HEK293 (cell line): ENCODE results near the gene ILRUN.
A peak's percentile ranks its signal among the peaks of the same experiment; 100 is the strongest.
"Not testable (repeated sequence)": the region's sequence is repeated elsewhere in the genome, so short reads cannot be mapped to it uniquely, and the experiment has no call there.

Experiments used
- CTCF ChIA-PET: fragments of 350-600 bp; formaldehyde crosslinking; extraction: SDS; loops from one replicate; lab custom pipeline; 2021; ENCODE audit warnings: antibody characterized with exemption; lab: Yijun Ruan, JAX
- POLR2A ChIA-PET: fragments of 300-600 bp; formaldehyde crosslinking; extraction: SDS; loops from one replicate; lab custom pipeline; 2020; ENCODE audit warnings: antibody characterized with exemption, inconsistent platforms; lab: Yijun Ruan, JAX
- H3K27ac ChIP-seq: fragments of 200-500 bp; sonication (Bioruptor generic); 2 replicates; pipeline ENCODE4 v1.5.1; 2014; ENCODE audit warnings: low read depth, low read length, control low read depth, inconsistent platforms; ENCODE audit errors: extremely low read depth
- H3K36me3 ChIP-seq, 2 experiments: fragments of 200-500 bp in 1 of 2; sonication (Bioruptor generic) in 1 of 2; 1 replicate in 1 of 2; 2 replicates in 1 of 2; pipeline ENCODE4 v1.5.1; 2014 to 2017; ENCODE audit warnings: inconsistent platforms in 2 of 2, low read length in 2 of 2; ENCODE audit not compliant: control insufficient read depth in 2 of 2, insufficient read depth in 1 of 2
- H3K4me1 ChIP-seq: fragments of 200-500 bp; sonication (Bioruptor generic); 2 replicates; pipeline ENCODE4 v1.5.1; 2014; ENCODE audit warnings: mild to moderate bottlenecking, low read length, inconsistent platforms; ENCODE audit not compliant: control insufficient read depth, insufficient read depth
- H3K4me3 ChIP-seq: 2 replicates; pipeline ENCODE4 v1.5.1; 2011; ENCODE audit warnings: low read depth, mild to moderate bottlenecking, control low read depth, low read length, moderate library complexity
- H3K9me3 ChIP-seq: fragments of 200-500 bp; sonication (Bioruptor generic); 2 replicates; pipeline ENCODE4 v1.5.1; 2014; ENCODE audit warnings: low read depth, low read length, inconsistent platforms; ENCODE audit not compliant: control insufficient read depth, insufficient read depth
- HOXC10 ChIP-seq: sonication (generic); formaldehyde crosslinking; IDR thresholded peaks from 2 replicates; pipeline ENCODE4 v1.8.1; 2023; ENCODE audit warnings: mild to moderate bottlenecking, missing genetic modification reagents
- PRDM1 ChIP-seq: fragments of 450-650 bp; formaldehyde crosslinking; IDR thresholded peaks from 2 replicates; pipeline ENCODE4; 2016; ENCODE audit warnings: missing biosample characterization, missing genetic modification characterization
- PRDM6 ChIP-seq: fragments of 450-650 bp; formaldehyde crosslinking; IDR thresholded peaks from 2 replicates; pipeline ENCODE4 v1.5.1; 2017; ENCODE audit warnings: missing biosample characterization, missing genetic modification characterization
- REPIN1 ChIP-seq: fragments of 450-650 bp; formaldehyde crosslinking; IDR thresholded peaks from 2 replicates; pipeline ENCODE4 v1.5.1; 2017; ENCODE audit warnings: missing biosample characterization, missing genetic modification characterization, low read depth
- ZNF155 ChIP-seq: fragments of 450-650 bp; formaldehyde crosslinking; IDR thresholded peaks from 2 replicates; pipeline ENCODE4 v1.5.1; 2016; ENCODE audit warnings: missing biosample characterization, missing genetic modification characterization
- ZNF184 ChIP-seq: fragments of 450-650 bp; IDR thresholded peaks from 2 replicates; pipeline ENCODE4 v1.5.1; 2018; ENCODE audit warnings: missing biosample characterization, mild to moderate bottlenecking, missing genetic modification characterization
- ZNF202 ChIP-seq: fragments of 450-650 bp; formaldehyde crosslinking; IDR thresholded peaks from 2 replicates; pipeline ENCODE4 v1.5.1; 2016; ENCODE audit warnings: missing biosample characterization, missing genetic modification characterization, borderline replicate concordance
- ZNF248 ChIP-seq: fragments of 450-650 bp; formaldehyde crosslinking; IDR thresholded peaks from 2 replicates; pipeline ENCODE4 v1.5.1; 2017; ENCODE audit warnings: missing biosample characterization, missing genetic modification characterization
- ZNF26 ChIP-seq: fragments of 450-650 bp; formaldehyde crosslinking; IDR thresholded peaks from 2 replicates; pipeline ENCODE4 v1.5.1; 2016; ENCODE audit warnings: missing biosample characterization, missing genetic modification characterization
- ZNF366 ChIP-seq: fragments of 450-650 bp; formaldehyde crosslinking; conservative IDR thresholded peaks from 2 replicates; pipeline ENCODE4 v1.5.1; 2016; ENCODE audit warnings: missing biosample characterization, missing genetic modification characterization
- ZNF433 ChIP-seq: fragments of 450-650 bp; formaldehyde crosslinking; IDR thresholded peaks from 2 replicates; pipeline ENCODE4 v1.5.1; 2016; ENCODE audit warnings: missing biosample characterization, missing genetic modification characterization, low read depth
- ZNF518A ChIP-seq: fragments of 450-650 bp; formaldehyde crosslinking; conservative IDR thresholded peaks from 2 replicates; pipeline ENCODE4 v1.5.1; 2016; ENCODE audit warnings: low read depth, missing biosample characterization, missing genetic modification characterization
- ZNF626 ChIP-seq: fragments of 450-650 bp; sonication (Bioruptor Pico); formaldehyde crosslinking; IDR thresholded peaks from 2 replicates; pipeline ENCODE4 v1.5.1; 2018; ENCODE audit warnings: missing biosample characterization, missing genetic modification characterization, inconsistent platforms
- ZNF792 ChIP-seq: fragments of 450-650 bp; formaldehyde crosslinking; IDR thresholded peaks from 2 replicates; pipeline ENCODE4 v1.5.1; 2016; ENCODE audit warnings: missing biosample characterization, missing genetic modification characterization
- TF ChIP-seq, protein P1 (sequence below): fragments of 450-650 bp; formaldehyde crosslinking; IDR thresholded peaks from 2 replicates; pipeline ENCODE4 v1.5.1; 2017; ENCODE audit warnings: missing biosample characterization, missing genetic modification characterization
- TF ChIP-seq, protein P2 (sequence below): fragments of 450-650 bp; formaldehyde crosslinking; IDR thresholded peaks from 2 replicates; pipeline ENCODE4 v1.5.1; 2016; ENCODE audit warnings: missing biosample characterization, missing genetic modification characterization

The ILRUN gene

DNA sequence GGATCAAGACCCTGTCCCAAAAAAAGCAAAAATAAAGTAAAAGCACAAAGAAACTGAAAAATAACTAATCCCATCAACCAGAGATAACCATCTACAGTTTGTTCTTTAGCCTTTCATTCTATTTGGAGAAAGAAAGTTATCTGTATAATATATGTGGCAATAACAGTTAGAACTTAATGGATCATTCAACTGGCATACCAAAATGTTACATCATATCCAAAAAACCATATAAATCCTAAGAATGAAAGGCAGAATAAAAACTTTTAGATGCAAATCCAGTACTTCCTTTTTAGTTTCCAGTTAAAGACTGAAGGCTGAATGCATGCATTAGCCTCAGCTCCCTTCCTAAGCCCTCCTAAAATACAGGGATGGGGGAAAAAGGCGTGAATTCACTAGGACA is 25.2 kb downstream of the ILRUN start:
- TF ChIP-seq HOXC10 (no peak), ZNF26 (no peak), PRDM6 (tag by site-specific recombination) (peak; percentile 39; the same call in 1 of the 2 replicates), ZNF433 (tag by site-specific recombination) (no peak), ZNF366 (tag by site-specific recombination) (no peak), ZNF155 (no peak), ZNF792 (tag by site-specific recombination) (no peak), ZNF202 (tag by site-specific recombination) (no peak), ZNF626 (no peak), ZNF184 (tag by site-specific recombination) (no peak), PRDM1 (tag by site-specific recombination) (peak; percentile 39; the same call in 1 of the 2 replicates)
- TF ChIP-seq, protein P1, sequence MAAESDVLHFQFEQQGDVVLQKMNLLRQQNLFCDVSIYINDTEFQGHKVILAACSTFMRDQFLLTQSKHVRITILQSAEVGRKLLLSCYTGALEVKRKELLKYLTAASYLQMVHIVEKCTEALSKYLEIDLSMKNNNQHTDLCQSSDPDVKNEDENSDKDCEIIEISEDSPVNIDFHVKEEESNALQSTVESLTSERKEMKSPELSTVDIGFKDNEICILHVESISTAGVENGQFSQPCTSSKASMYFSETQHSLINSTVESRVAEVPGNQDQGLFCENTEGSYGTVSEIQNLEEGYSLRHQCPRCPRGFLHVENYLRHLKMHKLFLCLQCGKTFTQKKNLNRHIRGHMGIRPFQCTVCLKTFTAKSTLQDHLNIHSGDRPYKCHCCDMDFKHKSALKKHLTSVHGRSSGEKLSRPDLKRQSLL (tag by site-specific recombination), result no peak
- TF ChIP-seq, all 188 proteins: peak for 2
- ChIA-PET POLR2A (no interaction called here), CTCF (no interaction called here)
- H3K9me3 ChIP-seq, result no peaks in the 10 kb centered on the region
- no peak overlapping the region for H3K4me3 ChIP-seq
- peaks cover 2% of the 10 kb centered on the region for H3K4me1 ChIP-seq
- H3K27ac ChIP-seq, result no peak overlapping the region
- H3K36me3 ChIP-seq, result no peaks in the 10 kb centered on the region

- not testable (repeated sequence) for H3K27ac ChIP-seq, H3K9me3 ChIP-seq, H3K36me3 ChIP-seq, H3K4me3 ChIP-seq, H3K4me1 ChIP-seq
- ChIA-PET POLR2A (interaction anchor here (0.7 kb wide), 1 partner anchor 102 kb away, joined by 3 read pairs; no protein-coding TSS in a partner anchor), CTCF (interaction anchor here (0.6 to 1.1 kb wide), 4 partner anchors 56 to 536 kb away, joined by 3 to 4 read pairs (median 4); no protein-coding TSS in a partner anchor)
Observed at GRCh38 chr6:34668799-34669198, 27.8 kb downstream of the ILRUN start.

DNA sequence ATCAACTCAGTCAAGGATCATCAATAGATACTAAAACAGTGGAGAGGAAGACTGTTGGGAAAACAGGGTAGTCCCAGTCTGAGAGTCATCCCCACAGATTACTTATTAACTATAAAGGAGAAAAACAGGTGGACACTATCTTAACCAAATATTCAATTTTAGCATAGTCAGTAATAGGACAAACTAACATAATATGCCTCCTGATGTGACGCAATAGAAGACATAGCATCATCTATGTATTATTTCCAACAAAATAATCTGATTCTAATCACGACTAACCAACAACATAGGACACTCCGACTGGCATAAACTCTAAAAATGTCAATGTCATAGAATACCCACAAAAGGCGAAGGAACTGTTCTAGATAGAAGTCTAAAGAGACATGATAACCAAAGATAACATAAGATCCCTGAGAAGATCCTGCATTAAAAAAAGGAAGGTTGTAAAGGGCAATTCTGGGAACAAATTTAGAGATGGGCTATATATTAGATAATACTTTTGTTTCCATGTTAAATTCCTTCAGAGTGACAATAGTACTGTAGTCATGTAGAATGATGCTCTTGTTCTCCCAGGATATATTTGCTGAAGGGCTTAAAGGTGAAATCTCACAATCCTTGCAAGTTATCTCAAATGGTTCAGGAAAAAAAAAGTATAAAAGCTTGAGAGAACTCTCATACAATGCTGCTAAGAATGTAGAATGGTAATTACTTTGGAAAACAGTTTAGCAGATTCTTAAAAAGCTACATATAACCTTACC is 28.9 kb downstream of the ILRUN start:
- ChIA-PET CTCF (interaction anchor here (0.6 kb wide), 1 partner anchor 232 kb away, joined by 3 read pairs; no protein-coding TSS in a partner anchor), POLR2A (no interaction called here)
- Histone ChIP-seq H3K36me3 (no peaks in the 10 kb centered on the region), H3K4me3 (no peak overlapping the region), H3K27ac (no peak overlapping the region), H3K4me1 (no peaks in the 10 kb centered on the region; the same call in none of the 2 replicates), H3K9me3 (no peaks in the 10 kb centered on the region)
- TF ChIP-seq REPIN1 (no peak), ZNF248 (no peak), ZNF202 (tag by site-specific recombination) (no peak), ZNF433 (tag by site-specific recombination) (no peak), ZNF518A (tag by site-specific recombination) (no peak)
- TF ChIP-seq, protein P2, sequence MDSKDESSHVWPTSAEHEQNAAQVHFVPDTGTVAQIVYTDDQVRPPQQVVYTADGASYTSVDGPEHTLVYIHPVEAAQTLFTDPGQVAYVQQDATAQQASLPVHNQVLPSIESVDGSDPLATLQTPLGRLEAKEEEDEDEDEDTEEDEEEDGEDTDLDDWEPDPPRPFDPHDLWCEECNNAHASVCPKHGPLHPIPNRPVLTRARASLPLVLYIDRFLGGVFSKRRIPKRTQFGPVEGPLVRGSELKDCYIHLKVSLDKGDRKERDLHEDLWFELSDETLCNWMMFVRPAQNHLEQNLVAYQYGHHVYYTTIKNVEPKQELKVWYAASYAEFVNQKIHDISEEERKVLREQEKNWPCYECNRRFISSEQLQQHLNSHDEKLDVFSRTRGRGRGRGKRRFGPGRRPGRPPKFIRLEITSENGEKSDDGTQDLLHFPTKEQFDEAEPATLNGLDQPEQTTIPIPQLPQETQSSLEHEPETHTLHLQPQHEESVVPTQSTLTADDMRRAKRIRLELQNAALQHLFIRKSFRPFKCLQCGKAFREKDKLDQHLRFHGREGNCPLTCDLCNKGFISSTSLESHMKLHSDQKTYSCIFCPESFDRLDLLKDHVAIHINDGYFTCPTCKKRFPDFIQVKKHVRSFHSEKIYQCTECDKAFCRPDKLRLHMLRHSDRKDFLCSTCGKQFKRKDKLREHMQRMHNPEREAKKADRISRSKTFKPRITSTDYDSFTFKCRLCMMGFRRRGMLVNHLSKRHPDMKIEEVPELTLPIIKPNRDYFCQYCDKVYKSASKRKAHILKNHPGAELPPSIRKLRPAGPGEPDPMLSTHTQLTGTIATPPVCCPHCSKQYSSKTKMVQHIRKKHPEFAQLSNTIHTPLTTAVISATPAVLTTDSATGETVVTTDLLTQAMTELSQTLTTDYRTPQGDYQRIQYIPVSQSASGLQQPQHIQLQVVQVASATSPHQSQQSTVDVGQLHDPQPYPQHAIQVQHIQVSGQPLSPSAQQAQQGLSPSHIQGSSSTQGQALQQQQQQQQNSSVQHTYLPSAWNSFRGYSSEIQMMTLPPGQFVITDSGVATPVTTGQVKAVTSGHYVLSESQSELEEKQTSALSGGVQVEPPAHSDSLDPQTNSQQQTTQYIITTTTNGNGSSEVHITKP, result no peak
